ENCODE results near the gene NTMT1. TPM values are rescaled to one million over a fixed set of nuclear protein-coding genes. Genes with fewer than 3 reads are reported as not detected.

The NTMT1 gene
- total and polyA plus RNA-seq, 9 of the 15 experiments (the other 6 are each of a cell fraction or from before 2014, with no cell fraction given): 42.1 to 116 (median 74.7) TPM

DNA sequence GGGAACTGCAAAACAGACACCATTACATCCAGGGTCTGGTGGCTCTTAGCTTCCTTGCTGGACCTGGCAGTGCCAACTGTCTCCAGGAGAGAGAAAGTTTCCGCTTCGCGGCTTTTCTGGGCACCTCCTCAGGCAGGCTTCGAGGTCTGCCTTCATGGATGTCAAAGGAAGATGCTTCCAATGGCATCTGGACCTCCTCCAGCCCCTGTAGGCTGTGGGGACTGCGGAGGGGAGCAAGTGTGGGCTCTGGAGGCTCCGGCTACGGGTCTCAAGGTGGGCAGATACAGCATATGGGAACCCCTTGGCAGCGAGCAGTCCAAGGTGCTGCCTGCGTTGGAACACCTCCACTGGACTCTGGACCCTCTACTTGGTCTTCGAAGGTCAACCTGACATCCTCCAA is 11.0 kb upstream of the NTMT1 start (continued):
- TF ChIP-seq, protein P1, sequence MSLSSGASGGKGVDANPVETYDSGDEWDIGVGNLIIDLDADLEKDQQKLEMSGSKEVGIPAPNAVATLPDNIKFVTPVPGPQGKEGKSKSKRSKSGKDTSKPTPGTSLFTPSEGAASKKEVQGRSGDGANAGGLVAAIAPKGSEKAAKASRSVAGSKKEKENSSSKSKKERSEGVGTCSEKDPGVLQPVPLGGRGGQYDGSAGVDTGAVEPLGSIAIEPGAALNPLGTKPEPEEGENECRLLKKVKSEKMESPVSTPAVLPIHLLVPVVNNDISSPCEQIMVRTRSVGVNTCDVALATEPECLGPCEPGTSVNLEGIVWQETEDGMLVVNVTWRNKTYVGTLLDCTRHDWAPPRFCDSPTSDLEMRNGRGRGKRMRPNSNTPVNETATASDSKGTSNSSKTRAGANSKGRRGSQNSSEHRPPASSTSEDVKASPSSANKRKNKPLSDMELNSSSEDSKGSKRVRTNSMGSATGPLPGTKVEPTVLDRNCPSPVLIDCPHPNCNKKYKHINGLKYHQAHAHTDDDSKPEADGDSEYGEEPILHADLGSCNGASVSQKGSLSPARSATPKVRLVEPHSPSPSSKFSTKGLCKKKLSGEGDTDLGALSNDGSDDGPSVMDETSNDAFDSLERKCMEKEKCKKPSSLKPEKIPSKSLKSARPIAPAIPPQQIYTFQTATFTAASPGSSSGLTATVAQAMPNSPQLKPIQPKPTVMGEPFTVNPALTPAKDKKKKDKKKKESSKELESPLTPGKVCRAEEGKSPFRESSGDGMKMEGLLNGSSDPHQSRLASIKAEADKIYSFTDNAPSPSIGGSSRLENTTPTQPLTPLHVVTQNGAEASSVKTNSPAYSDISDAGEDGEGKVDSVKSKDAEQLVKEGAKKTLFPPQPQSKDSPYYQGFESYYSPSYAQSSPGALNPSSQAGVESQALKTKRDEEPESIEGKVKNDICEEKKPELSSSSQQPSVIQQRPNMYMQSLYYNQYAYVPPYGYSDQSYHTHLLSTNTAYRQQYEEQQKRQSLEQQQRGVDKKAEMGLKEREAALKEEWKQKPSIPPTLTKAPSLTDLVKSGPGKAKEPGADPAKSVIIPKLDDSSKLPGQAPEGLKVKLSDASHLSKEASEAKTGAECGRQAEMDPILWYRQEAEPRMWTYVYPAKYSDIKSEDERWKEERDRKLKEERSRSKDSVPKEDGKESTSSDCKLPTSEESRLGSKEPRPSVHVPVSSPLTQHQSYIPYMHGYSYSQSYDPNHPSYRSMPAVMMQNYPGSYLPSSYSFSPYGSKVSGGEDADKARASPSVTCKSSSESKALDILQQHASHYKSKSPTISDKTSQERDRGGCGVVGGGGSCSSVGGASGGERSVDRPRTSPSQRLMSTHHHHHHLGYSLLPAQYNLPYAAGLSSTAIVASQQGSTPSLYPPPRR (CRISPR knock-in tag; IDR thresholded peaks at IDR 0.05; ENCODE audit: borderline replicate concordance): no peak
- no peak for TF ChIP-seq ZKSCAN8 (CRISPR knock-in tag; IDR thresholded peaks at IDR 0.05)
- TF ChIP-seq JUN (IDR thresholded peaks at IDR 0.05; ENCODE audit: borderline replicate concordance, low read depth, low read length): no peak
- no peak for TF ChIP-seq JUN (CRISPR knock-in tag; IDR thresholded peaks at IDR 0.05; ENCODE audit: borderline replicate concordance)

All from K562 (cell line).